GM19328 (cell line): Measurements from ENCODE around the gene PSMC4.
"Not testable (repeated sequence)": the region's sequence is repeated elsewhere in the genome, so short reads cannot be mapped to it uniquely, and the experiment has no call there.

ENCODE experiments used
- ATAC-seq: cut with Tn5 transposase; IDR thresholded peaks from one replicate; pipeline ENCODE4 v1.9.1; 2021; ENCODE audit warnings: mild to moderate bottlenecking, moderate library complexity; ENCODE audit not compliant: unreplicated experiment

PSMC4 gene

GRCh38 chr19:39943586-39943985, 27.4 kb upstream of the PSMC4 start:
- no peak for ATAC-seq

GRCh38 chr19:39946532-39946931, 24.4 kb upstream of the PSMC4 start:
- no peak for ATAC-seq

DNA sequence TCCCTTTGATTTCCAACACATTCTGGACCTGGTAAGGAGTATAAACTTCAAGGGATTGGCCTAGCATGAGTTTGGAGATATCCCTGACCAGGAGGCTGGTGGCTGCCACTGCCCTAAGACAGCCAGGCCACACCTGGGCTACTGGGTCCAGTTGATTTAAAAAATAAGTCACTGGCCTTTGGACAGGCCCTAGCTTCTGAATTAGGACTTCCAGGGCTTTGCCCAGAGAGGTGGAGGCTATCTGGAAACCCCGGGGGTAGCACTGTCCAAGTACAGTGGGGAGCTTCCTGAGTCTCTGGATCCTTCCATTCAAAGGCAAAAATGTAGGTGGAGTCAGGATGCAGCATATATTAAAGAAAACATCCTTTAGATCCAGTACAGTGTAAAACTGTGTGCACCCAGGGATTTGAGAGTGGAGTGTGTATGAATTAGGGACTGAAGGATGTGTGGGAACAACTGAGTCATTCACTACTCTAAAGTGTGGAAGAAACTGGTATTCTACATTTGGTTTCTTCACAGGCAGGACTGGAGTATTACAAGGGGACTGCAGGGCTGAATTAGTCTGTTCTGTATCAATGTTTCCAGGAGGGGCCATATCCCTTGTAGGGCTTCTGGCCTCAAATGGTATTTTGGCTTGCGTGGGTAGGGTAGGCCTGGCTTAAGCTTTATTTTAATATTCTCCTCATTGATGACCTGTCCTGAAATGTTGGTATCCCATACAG, 21.8 kb upstream of the PSMC4 start:
- no peak for ATAC-seq

DNA sequence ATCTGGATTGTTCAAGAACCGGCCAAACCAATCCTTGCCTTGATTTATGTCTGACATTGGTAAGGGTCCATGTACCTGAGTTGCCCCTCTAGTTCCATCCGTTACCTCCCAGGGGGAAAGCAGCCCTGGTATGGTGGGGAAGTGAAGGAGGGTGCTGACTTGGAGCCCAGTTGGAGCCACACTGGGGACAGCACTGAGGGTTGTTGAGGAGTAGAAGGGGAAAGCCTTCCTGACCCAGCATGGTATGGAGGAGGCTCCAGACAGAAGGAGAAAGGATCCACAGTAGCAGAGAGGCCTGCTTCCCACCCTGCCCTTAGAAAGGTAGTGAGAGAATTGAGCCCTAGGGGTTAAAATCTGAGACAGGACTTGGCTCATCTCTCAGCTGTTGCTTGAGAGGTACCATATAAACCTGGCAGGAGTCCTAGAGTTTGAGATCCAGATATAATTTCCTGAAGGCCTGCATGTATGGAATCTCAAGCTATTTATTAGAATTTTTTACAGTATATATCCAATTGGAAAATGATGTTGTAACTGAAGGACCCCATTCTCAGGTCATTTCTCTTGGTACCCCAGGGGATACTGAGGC, 19.8 kb upstream of the PSMC4 start:
- ATAC-seq: no peak

- no peak for ATAC-seq
These were observed 19.3 kb upstream of the PSMC4 start for GRCh38 chr19:39951686-39952085.

DNA sequence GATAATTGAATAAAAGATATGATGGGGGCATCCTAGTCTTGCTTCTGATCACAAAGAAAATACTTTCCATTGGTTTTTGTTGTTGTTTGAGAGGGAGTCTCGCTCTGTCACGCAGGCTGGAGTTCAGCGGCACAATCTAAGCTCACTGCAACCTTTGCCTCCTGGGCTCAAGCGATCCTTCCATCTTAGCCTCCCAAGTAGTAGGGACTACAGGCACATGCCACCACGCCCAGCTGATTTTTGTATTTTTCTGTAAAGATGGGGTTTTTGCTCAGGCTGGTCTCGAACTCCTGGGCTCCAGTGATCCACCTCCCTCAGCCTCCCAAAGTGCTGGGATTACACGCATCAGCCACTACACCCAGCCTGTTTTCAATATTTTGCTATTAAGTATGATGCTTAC, 17.1 kb upstream of the PSMC4 start:
- no peak for ATAC-seq

GRCh38 chr19:39957886-39958285, 13.1 kb upstream of the PSMC4 start:
- ATAC-seq: not testable (repeated sequence)

DNA sequence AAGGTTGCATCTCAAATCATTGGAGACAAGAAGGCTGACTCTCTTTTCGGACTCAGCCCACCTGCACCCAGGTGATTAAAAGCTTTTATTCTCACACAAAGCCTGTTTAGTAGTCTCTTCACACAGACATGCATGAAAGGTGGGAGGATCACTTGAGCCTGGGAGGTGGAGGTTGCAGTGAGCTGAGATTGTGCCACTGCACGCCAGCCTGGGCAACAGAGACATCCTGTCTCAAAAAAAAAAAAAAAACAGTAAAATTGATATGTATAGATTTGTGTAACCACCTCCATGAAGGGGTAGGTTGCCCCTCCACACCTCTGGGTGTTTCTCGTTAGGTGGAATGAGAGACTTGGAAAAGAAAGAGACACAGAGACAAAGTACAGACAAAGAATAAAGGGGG, 12.0 kb upstream of the PSMC4 start:
- ATAC-seq: not testable (repeated sequence)

DNA sequence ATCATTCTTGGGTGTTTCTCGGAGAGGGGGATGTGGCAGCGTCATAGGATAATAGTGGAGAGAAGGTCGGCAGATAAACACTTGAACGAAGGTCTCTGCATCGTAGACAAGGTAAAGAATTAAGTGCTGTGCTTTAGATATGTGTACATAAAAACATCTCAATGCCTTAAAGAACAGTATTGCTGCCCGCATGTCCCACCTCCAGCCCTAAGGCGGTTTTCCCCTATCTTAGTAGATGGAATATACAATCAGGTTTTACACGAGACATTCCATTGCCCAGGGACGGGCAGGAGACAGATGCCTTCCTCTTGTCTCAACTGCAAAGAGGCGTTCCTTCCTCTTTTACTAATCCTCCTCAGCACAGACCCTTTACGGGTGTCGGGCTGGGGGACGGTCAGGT, 11.6 kb upstream of the PSMC4 start:
- ATAC-seq: not testable (repeated sequence)

DNA sequence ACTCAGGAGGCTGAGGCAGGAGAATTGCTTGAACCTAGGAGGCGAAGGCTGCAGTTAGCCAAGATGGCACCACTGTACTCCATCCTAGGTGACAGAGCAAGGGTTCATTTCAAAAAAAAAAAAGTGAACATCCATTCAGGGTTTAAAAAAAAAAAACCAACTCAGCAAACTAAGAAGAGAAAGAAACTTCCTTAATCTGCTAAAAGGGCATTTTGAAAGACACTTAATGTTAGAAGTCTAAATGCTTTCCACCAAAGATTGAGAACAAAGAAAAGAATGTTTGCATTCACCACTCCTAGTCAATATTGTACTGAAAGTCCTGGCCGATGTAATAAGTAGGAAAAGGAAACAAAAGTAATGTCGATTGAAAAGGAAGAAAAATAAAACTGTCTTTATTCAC, 7.1 kb upstream of the PSMC4 start:
- ATAC-seq: no peak

DNA sequence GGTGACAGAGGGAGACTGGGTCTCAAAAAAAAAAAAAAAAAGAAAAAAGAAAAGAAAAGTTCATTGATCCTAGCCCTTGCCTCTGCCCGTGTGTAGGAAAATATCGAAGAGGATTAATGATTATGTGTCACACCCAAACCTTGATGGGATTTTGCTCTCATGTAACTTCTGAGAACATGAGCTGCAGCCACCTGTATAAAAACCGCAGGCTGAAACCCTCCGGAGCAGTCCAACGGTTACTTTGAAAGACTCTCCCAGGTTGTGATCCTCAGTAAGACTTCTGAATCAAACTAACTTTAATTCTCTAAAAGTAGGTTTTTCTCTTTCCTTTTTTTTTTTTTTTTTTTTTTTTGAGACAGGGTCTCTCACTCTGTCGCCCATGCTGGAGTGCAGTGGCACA, 4.3 kb upstream of the PSMC4 start:
- no peak for ATAC-seq

DNA sequence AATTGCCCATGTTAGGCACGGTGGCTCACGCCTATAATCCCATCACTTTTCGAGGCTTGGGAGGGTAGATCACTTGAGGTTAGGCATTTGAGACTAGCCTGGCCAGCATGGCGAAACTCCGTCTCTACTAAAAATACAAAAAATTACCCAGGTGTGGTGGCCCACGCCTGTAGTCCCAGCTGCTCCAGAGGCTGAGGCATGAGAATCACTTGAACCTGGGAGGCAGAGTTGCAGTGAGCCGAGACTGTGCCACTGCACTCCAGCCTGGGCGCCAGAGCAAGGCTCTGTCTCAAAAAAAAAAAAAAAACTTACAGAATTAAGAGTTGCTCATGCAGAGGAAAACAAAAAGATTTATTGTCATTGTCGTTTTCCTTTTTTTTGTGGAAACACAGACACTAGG, 3.4 kb upstream of the PSMC4 start:
- ATAC-seq: no peak

- ATAC-seq: no peak
These were observed 2.2 kb upstream of the PSMC4 start for GRCh38 chr19:39968789-39969188.

DNA sequence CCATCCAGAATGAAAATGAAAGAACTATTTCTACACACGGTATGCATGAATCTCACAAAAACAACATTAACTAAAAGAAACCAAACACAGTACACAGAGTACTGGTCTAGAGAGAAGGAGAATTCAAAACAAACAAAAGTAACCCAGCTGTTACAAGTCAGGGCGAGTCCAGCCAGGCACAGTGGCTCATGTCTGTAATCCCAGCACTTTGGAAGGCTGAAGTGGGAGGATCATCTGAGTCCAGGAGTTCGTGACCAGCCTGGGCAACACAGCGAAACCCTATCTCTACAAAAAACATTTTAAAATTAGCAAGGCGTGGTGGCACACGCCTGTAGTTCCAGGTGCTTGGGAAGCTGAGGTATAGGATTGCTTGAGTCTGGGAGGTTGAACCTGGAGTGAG, 1.7 kb upstream of the PSMC4 start:
- no peak for ATAC-seq

DNA sequence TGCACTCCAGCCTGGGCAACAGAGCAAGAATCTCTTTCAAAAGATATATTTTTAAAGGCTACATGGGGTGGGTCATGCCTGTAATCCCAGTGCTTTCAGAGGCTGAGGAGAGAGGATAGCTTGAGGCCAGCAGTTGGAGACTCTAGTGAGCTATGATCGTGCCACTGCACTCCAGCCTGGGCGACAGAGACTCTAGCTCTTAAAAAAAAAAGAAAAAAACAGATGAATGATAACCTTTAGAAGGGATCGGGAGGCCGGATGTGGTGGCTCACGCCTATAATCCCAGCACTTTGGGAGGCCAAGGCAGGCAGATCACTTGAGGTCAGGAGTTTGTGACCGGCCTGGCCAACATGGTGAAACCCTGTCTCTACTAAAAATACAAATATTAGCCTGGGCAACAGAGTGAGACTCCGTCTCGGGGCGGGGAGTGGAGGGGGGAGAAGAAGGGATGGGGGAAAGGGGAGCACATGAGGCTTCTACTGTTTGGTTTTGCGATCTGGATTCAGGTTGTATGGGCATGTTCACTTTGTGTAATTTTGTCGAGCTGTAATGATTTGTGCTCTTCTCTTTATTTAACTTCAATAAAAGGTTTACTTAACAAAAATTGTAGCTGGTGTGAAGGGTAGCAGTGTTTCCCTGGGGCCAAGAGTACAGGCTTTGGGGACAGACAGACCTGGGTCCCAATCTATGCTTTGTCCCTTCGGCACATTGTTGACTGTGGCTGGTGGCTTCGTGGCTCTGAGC, 1.1 kb upstream of the PSMC4 start:
- ATAC-seq: no peak

DNA sequence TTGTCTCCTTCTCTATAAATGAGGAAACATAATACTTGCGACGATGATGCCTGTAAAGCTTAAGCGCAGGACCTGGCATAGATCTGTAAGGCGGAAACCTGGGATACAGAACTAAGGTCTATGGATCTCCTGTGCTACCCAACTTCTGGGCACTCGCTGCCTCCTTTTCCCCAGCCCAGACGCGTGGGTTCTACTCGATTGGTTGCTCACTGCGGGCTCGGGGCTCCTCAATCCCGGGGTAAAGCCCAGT, 615 bp upstream of the PSMC4 start:
- no peak for ATAC-seq

GRCh38 chr19:39971380-39972035, 543 bp downstream of the PSMC4 start:
- no peak for ATAC-seq

DNA sequence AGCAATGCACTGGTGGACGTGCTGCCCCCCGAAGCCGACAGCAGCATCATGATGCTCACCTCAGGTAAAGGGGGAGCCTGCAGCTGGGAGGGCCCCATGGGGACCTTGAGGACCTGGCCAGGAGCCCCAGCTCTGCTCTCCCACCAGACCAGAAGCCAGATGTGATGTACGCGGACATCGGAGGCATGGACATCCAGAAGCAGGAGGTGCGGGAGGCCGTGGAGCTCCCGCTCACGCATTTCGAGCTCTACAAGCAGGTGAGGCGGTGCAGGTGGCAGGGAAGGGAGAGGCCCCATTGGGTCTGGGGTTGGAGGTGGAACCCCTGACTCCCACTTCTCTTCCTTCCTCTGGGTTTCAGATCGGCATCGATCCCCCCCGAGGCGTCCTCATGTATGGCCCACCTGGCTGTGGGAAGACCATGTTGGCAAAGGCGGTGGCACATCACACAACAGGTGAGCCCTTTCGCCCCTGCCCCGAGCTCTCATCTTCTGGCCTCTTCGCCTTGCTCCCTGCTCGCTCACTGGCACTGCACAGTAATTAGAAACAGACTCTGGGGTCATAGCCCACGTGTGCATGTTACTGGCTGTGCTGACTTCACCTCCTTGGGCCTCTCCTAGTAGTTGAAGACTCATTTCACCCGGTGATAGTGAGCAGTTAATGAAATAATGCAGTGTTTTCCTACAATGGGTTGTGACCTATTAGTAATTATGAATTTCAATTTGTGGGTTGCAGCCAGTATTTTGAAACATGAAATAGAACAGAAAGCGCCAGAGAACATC, 3.6 kb downstream of the PSMC4 start:
- ATAC-seq: no peak

DNA sequence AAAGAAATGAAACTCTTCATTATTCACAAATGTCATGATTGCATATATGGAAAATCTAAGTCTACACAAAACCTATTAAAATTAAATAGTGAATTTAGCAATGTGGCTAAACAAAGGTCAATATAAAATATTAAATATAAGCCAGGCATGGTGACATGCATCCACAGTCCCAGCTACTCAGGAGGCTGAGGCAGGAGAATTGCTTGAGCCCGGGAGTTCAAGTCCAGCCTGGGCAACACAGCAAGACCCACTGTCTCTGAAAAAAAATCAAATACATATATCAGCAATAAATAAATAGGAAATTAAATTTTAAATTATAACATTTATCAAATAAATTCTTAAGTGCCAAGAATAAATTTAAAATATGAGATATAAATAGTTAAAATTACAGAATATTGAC, 11.9 kb downstream of the PSMC4 start:
- ATAC-seq: no peak

DNA sequence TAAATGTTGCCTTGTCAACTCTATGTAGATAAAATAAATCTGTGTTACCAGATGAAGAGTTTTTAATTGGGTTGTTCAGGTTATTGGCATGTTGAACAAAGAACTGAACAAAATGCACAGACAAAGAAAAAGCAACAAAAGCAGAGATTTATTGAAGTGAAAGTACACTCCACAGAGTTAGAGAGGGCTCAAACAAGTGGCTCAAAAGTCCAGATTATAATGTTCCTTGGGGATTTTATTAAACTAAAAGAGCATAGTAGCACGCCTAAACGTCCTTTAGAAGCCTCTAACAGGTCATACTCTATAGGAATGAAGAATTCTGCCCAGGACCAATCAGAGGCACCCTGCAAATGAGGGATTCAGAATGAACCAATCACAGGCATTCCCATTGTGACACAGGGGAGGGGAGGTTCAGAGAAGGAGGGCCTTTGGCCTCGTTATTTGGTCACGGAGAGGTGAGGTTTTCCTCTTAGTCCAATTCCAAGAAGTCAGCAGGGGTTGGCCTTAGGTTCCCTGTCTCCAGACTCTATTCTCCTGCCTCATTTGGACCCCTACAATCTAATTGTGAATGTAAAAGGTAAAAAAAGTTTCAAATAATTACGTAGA, 12.8 kb downstream of the PSMC4 start:
- ATAC-seq: no peak

DNA sequence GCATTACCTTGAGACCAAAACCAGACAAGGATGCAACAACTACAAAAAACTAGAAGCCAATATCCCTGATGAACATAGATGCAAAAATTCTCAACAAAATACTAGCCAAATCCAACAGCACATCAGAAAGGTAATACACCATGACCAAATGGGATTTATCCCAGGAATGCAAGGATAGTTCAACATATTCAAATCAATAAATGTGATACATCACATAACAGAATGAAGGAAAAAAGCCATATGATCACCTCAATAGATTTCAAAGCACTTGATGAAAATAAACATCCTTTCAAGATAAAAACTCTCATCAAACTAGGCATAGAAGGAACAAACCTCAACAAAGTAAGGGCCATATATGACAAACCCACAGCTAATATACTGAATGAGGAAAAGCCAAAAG, 15.7 kb downstream of the PSMC4 start:
- no peak for ATAC-seq
